ENCODE data around the gene BLID.

DNA sequence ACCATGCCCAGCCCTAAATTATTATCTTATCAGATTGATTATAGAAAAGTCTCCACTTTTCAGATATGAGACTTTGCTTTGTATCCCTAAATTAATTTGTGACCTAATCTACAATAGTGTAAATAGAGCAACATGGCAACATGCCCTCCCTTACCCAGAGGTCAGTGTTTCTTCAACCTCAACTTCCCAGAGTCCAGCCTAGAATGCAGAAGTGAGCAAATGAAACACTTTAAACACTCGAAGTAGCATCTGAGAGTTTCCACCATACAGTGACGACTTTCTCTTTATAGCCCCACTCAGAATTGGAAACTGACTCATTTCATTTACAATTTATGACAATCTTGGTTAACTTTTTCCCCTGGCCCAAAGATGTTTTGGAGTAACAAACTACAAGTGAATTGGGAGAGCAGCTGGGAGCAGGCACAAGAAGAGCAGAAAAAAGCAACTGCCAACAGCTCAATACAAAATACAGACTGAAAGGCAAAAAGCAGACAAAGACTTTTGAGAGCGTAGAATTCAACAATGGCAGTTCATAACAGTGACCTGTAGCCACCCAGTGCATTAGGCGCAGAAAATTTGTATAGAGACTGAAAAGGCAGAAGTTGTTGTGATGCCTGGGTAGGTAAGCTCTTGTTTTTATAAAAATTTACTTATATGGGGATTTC lies 10.1 kb upstream of the BLID start:
- TF ChIP-seq, protein P1, sequence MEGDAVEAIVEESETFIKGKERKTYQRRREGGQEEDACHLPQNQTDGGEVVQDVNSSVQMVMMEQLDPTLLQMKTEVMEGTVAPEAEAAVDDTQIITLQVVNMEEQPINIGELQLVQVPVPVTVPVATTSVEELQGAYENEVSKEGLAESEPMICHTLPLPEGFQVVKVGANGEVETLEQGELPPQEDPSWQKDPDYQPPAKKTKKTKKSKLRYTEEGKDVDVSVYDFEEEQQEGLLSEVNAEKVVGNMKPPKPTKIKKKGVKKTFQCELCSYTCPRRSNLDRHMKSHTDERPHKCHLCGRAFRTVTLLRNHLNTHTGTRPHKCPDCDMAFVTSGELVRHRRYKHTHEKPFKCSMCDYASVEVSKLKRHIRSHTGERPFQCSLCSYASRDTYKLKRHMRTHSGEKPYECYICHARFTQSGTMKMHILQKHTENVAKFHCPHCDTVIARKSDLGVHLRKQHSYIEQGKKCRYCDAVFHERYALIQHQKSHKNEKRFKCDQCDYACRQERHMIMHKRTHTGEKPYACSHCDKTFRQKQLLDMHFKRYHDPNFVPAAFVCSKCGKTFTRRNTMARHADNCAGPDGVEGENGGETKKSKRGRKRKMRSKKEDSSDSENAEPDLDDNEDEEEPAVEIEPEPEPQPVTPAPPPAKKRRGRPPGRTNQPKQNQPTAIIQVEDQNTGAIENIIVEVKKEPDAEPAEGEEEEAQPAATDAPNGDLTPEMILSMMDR (IDR thresholded peaks at IDR 0.05) = no peak
- no peak for TF ChIP-seq POLR2A (IDR thresholded peaks at IDR 0.05)
